H7 (cell line): ENCODE results near the gene AHR. TPM values are rescaled to one million over a fixed set of nuclear protein-coding genes. Genes with fewer than 3 reads are reported as not detected.
"Not testable (repeated sequence)": the region's sequence is repeated elsewhere in the genome, so short reads cannot be mapped to it uniquely, and the experiment has no call there.

Experiments
- DNase-seq: peaks from one replicate; pipeline ENCODE4 v3.0.0; 2012
- H3K27me3 ChIP-seq: 2 replicates; pipeline ENCODE4 v1.6.0; 2011; ENCODE audit warnings: mild to moderate bottlenecking, low read length; ENCODE audit not compliant: control insufficient read depth, insufficient read depth
- H3K36me3 ChIP-seq: replicated peaks from 2 replicates; pipeline ENCODE4 v1.5.1; 2011; ENCODE audit warnings: low read length; ENCODE audit not compliant: control insufficient read depth, insufficient read depth
- H3K4me3 ChIP-seq: 2 replicates; pipeline ENCODE4 v1.5.1; 2011; ENCODE audit warnings: low read depth, mild to moderate bottlenecking, control low read depth, low read length, moderate library complexity; ENCODE audit not compliant: insufficient read depth
- total RNA-seq: library from RNA; depleted of rRNA; stranded (reverse); fragments of >200 nt; shearing (Covaris generic); gene quantifications from 2 replicates; pipeline ENCODE4 v1.2.3, GENCODE V29; 2014

The AHR gene
- total RNA-seq, 1 experiment from 2014 or later = 5.3 TPM

DNA sequence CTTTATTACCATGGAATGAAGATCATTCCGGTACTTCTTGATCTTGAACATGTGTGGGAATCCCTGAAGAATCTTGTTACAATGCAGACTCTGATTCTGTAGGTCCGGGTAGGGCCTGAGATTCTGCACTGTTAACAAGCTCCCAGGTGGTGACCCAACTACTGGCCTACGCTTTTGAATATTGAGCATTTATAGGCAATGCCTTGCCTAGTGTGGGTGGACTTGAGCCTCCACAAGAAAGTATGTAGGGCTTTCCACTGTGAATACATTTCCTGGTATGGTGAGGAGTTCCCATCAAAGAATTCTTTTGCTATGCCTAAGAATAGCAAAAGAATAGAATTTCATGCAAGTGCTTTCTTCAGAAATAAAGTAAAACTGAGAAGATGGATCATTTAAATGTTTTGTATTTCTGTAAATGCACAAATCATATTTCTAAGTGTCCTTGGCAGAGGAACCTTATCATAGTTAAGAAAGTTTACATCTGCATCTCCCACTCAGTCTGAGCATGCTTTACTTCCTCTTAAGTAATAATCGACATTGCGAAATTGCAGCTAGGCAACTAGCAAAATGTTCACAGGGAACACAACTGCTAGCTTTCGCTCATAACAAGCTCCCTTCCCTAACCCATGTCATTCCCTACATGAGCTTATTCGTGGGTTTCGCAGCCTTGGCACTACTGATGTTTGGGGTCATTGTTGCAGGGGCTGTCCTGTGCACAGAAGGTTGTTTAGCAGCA lies 71.4 kb downstream of the AHR start:
- no peaks in the 10 kb centered on the region for H3K36me3 ChIP-seq
- no peak for DNase-seq
- H3K27me3 ChIP-seq = no peaks in the 10 kb centered on the region
- H3K4me3 ChIP-seq = no peak overlapping the region

DNA sequence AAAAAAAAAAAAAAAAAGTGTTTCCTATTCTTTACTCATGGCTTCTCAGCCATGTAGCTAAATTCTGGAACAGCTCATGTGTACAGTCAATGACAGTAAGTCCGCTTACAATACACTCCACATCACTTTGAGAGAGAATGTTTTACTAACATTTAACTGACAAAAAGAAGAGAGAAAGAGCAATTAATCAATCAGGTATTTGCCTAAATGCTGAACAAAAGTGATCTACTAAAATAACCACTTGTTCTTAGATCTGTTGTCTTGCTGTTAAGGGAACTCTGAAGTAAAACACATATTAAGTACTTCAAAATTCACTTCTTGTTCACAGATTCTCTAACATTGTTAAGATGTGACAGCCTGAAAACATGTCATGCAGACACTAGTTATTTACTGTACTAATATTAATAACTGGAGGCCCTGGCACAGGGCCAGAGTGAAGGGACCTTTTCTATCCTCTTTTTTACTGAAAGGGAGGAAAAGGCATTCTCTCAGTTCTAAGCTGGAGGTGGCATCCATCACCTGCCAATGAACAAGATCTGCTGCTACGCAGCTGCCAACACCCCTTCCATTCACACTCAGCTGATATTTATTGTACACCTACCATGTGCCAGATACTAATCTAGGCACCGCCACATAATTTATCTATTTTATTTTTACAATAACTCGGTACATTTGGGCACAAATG lies 72.6 kb downstream of the AHR start:
- Histone ChIP-seq H3K4me3 (no peak overlapping the region), H3K36me3 (no peaks in the 10 kb centered on the region), H3K27me3 (no peaks in the 10 kb centered on the region)
- no peak for DNase-seq

- H3K4me3 ChIP-seq = no peak overlapping the region
- no peaks in the 10 kb centered on the region for H3K36me3 ChIP-seq
- no peak for DNase-seq
- no peaks in the 10 kb centered on the region for H3K27me3 ChIP-seq
Observed at GRCh38 chr7:17371671-17372524, 73.4 kb downstream of the AHR start.

- Histone ChIP-seq H3K36me3 (no peaks in the 10 kb centered on the region), H3K27me3 (no peaks in the 10 kb centered on the region), H3K4me3 (no peak overlapping the region)
- DNase-seq = no peak
Observed at GRCh38 chr7:17374157-17374556, 75.7 kb downstream of the AHR start.

DNA sequence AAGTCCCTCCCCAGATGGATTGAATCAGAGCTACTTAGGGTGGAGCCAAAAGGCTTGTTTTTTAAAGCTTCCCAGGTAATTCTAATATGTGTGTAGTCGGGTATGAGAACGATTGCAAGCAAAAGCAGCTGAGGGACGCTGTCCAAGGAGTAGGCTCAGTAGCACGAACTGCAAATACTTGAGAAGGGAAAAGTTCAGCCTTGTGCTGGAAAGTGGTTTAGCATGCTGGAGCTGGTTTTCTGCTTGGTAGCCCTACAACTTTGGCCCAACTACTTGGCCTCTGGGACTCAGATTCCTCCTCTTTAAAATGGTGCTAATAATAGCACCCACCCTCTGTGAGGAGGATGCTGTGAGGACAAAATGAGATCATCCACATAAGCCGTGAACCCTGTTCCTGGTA lies 76.2 kb downstream of the AHR start:
- Histone ChIP-seq H3K36me3 (no peaks in the 10 kb centered on the region), H3K4me3 (no peak overlapping the region), H3K27me3 (no peaks in the 10 kb centered on the region)
- no peak for DNase-seq

DNA sequence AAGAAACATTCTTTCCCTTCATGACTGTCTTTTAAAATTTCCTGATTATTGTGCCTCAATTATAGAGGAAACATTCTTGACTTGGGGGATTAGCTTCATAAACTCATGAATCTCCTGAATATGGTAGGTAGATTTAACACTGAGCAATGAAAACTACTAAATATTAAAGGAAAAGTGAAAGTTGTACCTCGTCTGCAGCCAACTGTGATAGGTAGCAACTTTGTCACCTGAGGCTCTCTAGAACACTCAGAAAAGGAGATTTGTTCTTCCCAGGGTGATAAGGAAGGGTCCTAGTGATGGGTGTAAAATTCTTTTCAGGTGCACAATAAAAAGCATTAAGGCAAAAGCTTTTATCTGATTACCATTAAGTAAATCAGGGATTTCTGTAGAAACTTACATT lies 78.1 kb downstream of the AHR start:
- H3K36me3 ChIP-seq = no peaks in the 10 kb centered on the region
- no peaks in the 10 kb centered on the region for H3K27me3 ChIP-seq
- H3K4me3 ChIP-seq = no peak overlapping the region

DNA sequence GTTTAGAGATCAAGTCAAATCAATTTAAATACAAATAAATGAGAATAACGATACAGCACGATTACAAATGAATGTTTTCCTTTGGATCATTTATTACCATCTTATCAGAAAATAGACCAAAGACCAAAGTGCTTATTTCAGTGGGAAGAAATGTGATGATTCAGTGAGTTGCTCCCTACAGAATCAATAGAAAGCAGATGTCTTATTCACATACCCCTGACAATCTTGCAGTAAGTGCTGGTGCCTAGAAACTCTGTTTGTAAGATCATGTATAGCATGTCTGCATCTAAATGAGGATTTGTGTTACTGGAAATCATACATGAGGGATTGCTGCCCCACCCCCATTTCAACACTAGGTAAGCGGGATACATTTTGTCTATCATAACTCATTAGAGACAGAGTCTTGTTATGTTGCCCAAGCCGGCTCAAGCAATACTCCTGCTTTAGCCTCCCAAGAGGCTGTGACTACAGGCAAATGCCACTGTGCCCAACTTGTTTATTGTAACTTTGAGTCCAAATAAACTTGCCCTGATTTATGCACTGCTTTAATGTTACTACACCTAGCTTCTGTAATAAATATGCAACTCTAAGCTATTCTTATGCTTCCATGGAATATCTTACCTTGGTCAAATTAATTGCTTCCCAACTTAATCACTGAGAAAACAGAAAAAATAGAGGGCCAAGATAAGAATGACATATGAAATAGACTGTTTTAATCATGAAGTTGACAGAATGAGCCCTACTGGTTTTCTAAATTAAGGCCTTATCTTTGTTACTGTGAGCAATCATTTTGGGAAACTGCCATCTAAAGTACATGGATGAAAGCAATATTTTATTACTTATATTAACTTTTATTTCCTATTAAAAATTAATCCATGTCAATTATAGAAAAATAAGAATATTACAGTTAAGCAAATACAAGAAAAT lies 82.5 kb downstream of the AHR start:
- H3K27me3 ChIP-seq = no peaks in the 10 kb centered on the region
- H3K36me3 ChIP-seq = no peaks in the 10 kb centered on the region
- no peak overlapping the region for H3K4me3 ChIP-seq
- DNase-seq = no peak

More for the DNA sequence above, 78.1 kb downstream of the AHR start:
- DNase-seq = no peak

- not testable (repeated sequence) for DNase-seq, H3K4me3 ChIP-seq, H3K36me3 ChIP-seq, H3K27me3 ChIP-seq
Observed at GRCh38 chr7:17382408-17383354, 84.2 kb downstream of the AHR start.

DNA sequence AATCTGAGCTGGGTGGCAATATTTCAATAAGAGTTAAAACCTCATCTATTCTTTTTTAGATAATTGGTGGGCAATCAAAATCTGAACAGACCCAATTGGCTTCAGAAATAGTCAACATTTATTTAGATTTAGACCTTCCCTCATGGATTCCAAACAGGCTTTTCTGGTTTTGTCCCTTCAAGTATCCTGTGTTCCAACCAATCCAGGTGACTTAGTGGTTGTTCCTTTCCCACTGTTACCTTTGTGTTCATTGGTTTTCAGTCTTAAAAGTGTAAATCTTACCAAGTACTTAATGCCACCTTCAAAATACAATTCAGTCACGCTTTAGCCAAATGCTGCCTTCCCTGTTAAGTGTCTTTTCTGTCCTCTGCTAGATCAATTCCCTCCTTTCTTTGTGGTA lies 85.9 kb downstream of the AHR start:
- Histone ChIP-seq H3K36me3 (no peaks in the 10 kb centered on the region), H3K27me3 (no peaks in the 10 kb centered on the region), H3K4me3 (no peak overlapping the region)
- DNase-seq = no peak

GRCh38 chr7:17385612-17386011 lies 87.2 kb downstream of the AHR start:
- Histone ChIP-seq H3K27me3 (no peaks in the 10 kb centered on the region), H3K36me3 (no peaks in the 10 kb centered on the region), H3K4me3 (no peak overlapping the region)
- DNase-seq = no peak

- no peaks in the 10 kb centered on the region for H3K27me3 ChIP-seq
- no peak overlapping the region for H3K4me3 ChIP-seq
- no peaks in the 10 kb centered on the region for H3K36me3 ChIP-seq
- DNase-seq = no peak
Observed at GRCh38 chr7:17390392-17390791, 91.9 kb downstream of the AHR start.

GRCh38 chr7:17391366-17391765 lies 92.9 kb downstream of the AHR start:
- no peak for DNase-seq
- no peak overlapping the region for H3K4me3 ChIP-seq
- no peaks in the 10 kb centered on the region for H3K36me3 ChIP-seq

DNA sequence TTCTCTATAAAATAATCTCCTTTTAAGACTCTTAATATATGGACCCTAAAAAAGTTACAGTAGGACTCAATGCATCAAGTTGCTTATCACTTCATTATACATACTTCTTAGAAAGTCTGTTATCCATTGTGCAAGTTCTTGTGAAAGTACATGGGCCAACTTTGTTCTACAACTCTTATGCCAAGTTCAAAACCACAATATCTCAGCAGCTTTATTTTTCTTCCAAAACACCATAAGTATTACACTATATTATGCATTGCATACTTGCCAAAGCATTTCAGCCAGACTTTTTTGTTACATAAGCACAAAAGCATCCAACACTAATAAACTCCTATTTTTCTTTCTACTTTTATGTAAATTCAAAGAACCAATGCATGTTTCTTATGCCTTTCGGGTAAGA lies 94.4 kb downstream of the AHR start:
- Histone ChIP-seq H3K4me3 (no peak overlapping the region), H3K36me3 (no peaks in the 10 kb centered on the region), H3K27me3 (no peaks in the 10 kb centered on the region)
- no peak for DNase-seq

More at GRCh38 chr7:17391366-17391765, 92.9 kb downstream of the AHR start:
- no peaks in the 10 kb centered on the region for H3K27me3 ChIP-seq
